DMS53 treated with DMSO at 0.1 percent for 48 hours (cell line): Measurements from ENCODE around the gene GCSAML.

Source experiments
- DNase-seq: peaks from one replicate; lab custom pipeline; 2025; ENCODE audit not compliant: unreplicated experiment; lab: John Stamatoyannopoulos, UW

GCSAML gene

GRCh38 chr1:247562198-247562597, 13.3 kb downstream of the GCSAML start:
- DNase-seq, result no peak

DNA sequence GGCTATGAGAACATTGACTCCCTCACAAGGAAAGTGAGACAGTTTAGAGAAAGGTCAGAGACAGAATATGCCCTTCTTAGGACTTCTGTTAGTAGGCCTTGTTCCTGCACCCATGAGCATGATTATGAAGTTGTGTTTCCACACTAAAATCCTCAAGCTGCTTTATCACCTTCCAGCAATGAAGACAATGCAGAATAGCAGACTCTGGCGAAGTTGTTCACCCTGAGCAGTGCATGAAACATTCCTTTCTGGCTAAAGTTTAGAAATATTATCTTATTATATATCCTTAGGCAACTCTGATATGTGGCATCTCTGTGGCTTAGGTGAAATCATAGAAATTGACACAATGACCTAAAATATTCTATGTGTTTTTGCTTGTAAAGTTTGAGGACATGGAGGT, 25.3 kb downstream of the GCSAML start:
- no peak for DNase-seq

- DNase-seq, result no peak
These were observed 25.7 kb downstream of the GCSAML start for GRCh38 chr1:247574664-247575063.

DNA sequence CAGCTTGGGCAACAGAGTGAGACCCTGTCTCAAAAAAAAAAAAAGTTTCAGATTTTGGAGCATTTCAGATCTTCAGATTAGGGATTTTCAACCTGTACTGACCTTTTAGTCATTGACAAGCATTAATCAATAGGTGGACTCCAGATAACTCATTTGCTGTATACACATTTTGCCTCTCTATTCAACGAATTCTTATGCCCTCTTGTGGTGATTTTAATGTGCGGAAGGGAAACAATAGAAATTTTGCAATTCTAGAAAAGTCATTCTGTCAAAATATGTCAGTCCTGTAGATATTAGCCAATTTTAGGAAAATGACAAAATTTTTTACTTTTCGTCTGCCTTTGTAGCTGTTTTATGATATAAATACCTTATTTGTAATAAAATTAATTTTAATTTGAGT, 27.6 kb downstream of the GCSAML start:
- DNase-seq, result peak; percentile 10

- no peak for DNase-seq
These were observed 30.1 kb downstream of the GCSAML start for GRCh38 chr1:247578946-247579460.

GRCh38 chr1:247588060-247588459, 39.1 kb downstream of the GCSAML start, which contains the start of gene OR2G2:
Gene OR2G2 (plus strand): TSS chr1:247588360. CDS start chr1:247588360, 0 bp downstream.
- no peak for DNase-seq

DNA sequence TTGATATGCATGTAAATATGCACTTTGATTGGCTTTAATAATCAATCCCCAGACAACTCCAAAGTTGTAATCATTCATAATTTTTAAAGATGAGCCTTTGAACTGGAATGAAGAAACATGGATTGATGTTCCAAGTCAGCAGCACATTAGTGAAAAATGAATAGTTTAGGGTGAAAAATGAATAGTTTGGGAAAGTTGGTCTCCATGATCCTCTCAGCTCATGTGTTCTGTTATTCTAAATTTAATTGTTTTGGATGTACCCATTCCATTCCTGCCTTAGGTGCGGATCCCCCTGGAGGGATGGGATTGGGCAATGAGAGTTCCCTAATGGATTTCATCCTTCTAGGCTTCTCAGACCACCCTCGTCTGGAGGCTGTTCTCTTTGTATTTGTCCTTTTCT, 56.4 kb downstream of the GCSAML start, which contains the start of gene OR2G3:
TSS of gene OR2G3 (plus strand) at position 301 of the 400 bp plus-strand sequence. CDS start at position 301, 0 bp downstream.
- DNase-seq, result no peak

- DNase-seq, result no peak
These were observed 64.5 kb downstream of the GCSAML start for GRCh38 chr1:247613405-247613804.

DNA sequence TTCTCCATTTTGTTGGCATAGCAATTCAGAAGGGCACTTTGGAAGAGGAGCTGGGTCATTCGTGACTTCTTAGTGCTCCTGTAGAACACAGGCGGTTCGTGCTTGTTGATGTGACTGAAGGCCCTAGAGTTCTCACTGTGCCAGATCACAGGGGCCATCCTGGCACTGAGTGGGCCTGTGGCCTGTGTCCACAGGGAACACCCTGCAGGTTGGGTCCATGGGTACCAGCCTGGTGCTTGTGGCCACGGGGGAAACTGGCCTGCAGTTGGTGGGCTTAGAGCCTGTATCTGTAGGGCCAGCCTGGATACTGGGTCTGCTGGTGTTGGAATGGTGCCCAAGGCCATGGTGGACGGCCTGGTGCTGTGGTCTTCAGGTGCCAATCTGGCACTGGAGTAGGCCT, 65.7 kb downstream of the GCSAML start:
- DNase-seq, result no peak
